Liver (tissue), 9 donors: ENCODE results near the gene SLC26A1. TPM values are rescaled to one million over a fixed set of nuclear protein-coding genes. Genes with fewer than 3 reads are reported as not detected.

ENCODE experiments used
- DNase-seq: peaks from one replicate; pipeline ENCODE4 v3.0.0-alpha.2; 2017; ENCODE audit warnings: low spot score
- H3K27ac ChIP-seq, 2 donors: one replicate each; pipeline ENCODE4 v1.7.0; 2013; ENCODE audit warnings: inconsistent platforms in 2 of 2, low read length in 2 of 2, control low read depth in 1 of 2, low read depth in 1 of 2, mild to moderate bottlenecking in 1 of 2
- H3K27me3 ChIP-seq, 4 donors: one replicate each; pipeline versions ENCODE4 v1.6.1 to v1.7.0; 2013; ENCODE audit warnings: low read length in 3 of 4, inconsistent platforms in 1 of 4, mild to moderate bottlenecking in 1 of 4, moderate library complexity in 1 of 4; ENCODE audit not compliant: control insufficient read depth in 4 of 4, insufficient read depth in 4 of 4
- H3K36me3 ChIP-seq, 4 donors: one replicate each; pipeline versions ENCODE4 v1.6.1 to v1.7.0; 2013; ENCODE audit warnings: low read length in 3 of 4, mild to moderate bottlenecking in 3 of 4, low read depth in 1 of 4, moderate library complexity in 1 of 4; ENCODE audit not compliant: control insufficient read depth in 4 of 4, insufficient read depth in 3 of 4
- H3K4me1 ChIP-seq, 4 donors: one replicate each; pipeline versions ENCODE4 v1.6.1 to v1.7.0; 2013; ENCODE audit warnings: low read length in 3 of 4, mild to moderate bottlenecking in 3 of 4, moderate library complexity in 1 of 4; ENCODE audit not compliant: control insufficient read depth in 4 of 4, insufficient read depth in 4 of 4
- H3K4me3 ChIP-seq, 3 donors: one replicate each; pipeline versions ENCODE4 v1.6.1 to v1.7.0; 2013; ENCODE audit warnings: low read length in 3 of 3, control low read depth in 1 of 3, low read depth in 1 of 3, mild to moderate bottlenecking in 1 of 3
- H3K9ac ChIP-seq, 2 donors: one replicate each; pipeline ENCODE4 v1.7.0; 2013; ENCODE audit warnings: low read length in 2 of 2, mild to moderate bottlenecking in 2 of 2, moderate library complexity in 2 of 2, control low read depth in 1 of 2, low read depth in 1 of 2
- H3K9me3 ChIP-seq, 4 donors: one replicate each; pipeline versions ENCODE4 v1.6.1 to v1.7.0; 2013; ENCODE audit warnings: low read length in 3 of 4; ENCODE audit not compliant: control insufficient read depth in 4 of 4
- CTCF ChIP-seq: fragments of 150-350 bp; IDR thresholded peaks from 2 replicates; pipeline ENCODE4 v1.5.1; 2017; ENCODE audit warnings: improper control_type of control experiment, low read depth, low read length; ENCODE audit not compliant: missing input control
- EGR1 ChIP-seq, 2 donors: IDR thresholded peaks; 2 replicates each; pipeline ENCODE4 v1.6.1; 2016 to 2018; ENCODE audit warnings: antibody characterized with exemption in 2 of 2, low read depth in 2 of 2
- FOXA1 ChIP-seq: IDR thresholded peaks from 2 replicates; pipeline ENCODE4 v1.6.1; 2016; ENCODE audit warnings: antibody characterized with exemption
- FOXA2 ChIP-seq: IDR thresholded peaks from 2 replicates; pipeline ENCODE4 v1.6.1; 2016; ENCODE audit warnings: antibody characterized with exemption
- GABPA ChIP-seq, 2 donors: IDR thresholded peaks in 1 of 2; conservative IDR thresholded peaks in 1 of 2; 2 replicates each; pipeline ENCODE4 v1.6.1; 2016; ENCODE audit warnings: antibody characterized with exemption in 2 of 2, mild to moderate bottlenecking in 1 of 2, moderate library complexity in 1 of 2
- HNF4A ChIP-seq, 2 donors: conservative IDR thresholded peaks; 2 replicates each; pipeline ENCODE4 v1.6.1; 2016; ENCODE audit warnings: antibody characterized with exemption in 2 of 2, mild to moderate bottlenecking in 2 of 2
- HNF4G ChIP-seq: IDR thresholded peaks from 2 replicates; pipeline ENCODE4 v1.6.1; 2016; ENCODE audit warnings: antibody characterized with exemption
- JUND ChIP-seq, 2 donors: IDR thresholded peaks; 2 replicates each; pipeline ENCODE4 v1.6.1; 2016; ENCODE audit warnings: antibody characterized with exemption in 2 of 2
- NR2F2 ChIP-seq: IDR thresholded peaks from 2 replicates; pipeline ENCODE4 v1.6.1; 2016; ENCODE audit warnings: antibody characterized with exemption
- RAD21 ChIP-seq, 2 donors: IDR thresholded peaks; 2 replicates each; pipeline ENCODE4 v1.6.1; 2016; ENCODE audit warnings: antibody characterized with exemption in 2 of 2, mild to moderate bottlenecking in 2 of 2
- REST ChIP-seq: IDR thresholded peaks from 2 replicates; pipeline ENCODE4 v1.6.1; 2016; ENCODE audit warnings: antibody characterized with exemption, mild to moderate bottlenecking
- RXRA ChIP-seq, 2 donors: IDR thresholded peaks; 2 replicates each; pipeline ENCODE4 v1.6.1; 2017 to 2018; ENCODE audit warnings: antibody characterized with exemption in 2 of 2, mild to moderate bottlenecking in 1 of 2
- SP1 ChIP-seq: IDR thresholded peaks from 2 replicates; pipeline ENCODE4 v1.6.1; 2018; ENCODE audit warnings: antibody characterized with exemption, mild to moderate bottlenecking
- TAF1 ChIP-seq: conservative IDR thresholded peaks from 2 replicates; pipeline ENCODE4 v1.6.1; 2016; ENCODE audit warnings: antibody characterized with exemption, mild to moderate bottlenecking
- YY1 ChIP-seq: IDR thresholded peaks from 2 replicates; pipeline ENCODE4 v1.6.1; 2016; ENCODE audit warnings: antibody characterized with exemption, mild to moderate bottlenecking
- ZBTB33 ChIP-seq: IDR thresholded peaks from 2 replicates; pipeline ENCODE4 v1.6.1; 2016; ENCODE audit warnings: antibody characterized with exemption
- WGBS: extraction: QIAGEN DNeasy Blood & Tissue Kit; methylation state at CpG from one replicate; pipeline ENCODE4 v1.1.7; 2013; 5-methylcytosine and 5-hydroxymethylcytosine counted together
- polyA plus RNA-seq, 2 donors: library from polyadenylated mRNA; stranded (reverse) in 1 of 2; unstranded in 1 of 2; fragments of 200-250 nt in 1 of 2; fragments of >200 nt in 1 of 2; fragmentation: Nextera tagmentation in 1 of 2; extraction: Ambion mirVana in 1 of 2; gene quantifications; one replicate each; pipeline versions ENCODE4 v1.2.1 to v1.2.3, GENCODE V29; 2013 to 2015
- total RNA-seq, 2 donors: library from RNA; depleted of rRNA; stranded (reverse); fragments of >200 nt; gene quantifications; one replicate each; pipeline ENCODE4 v1.2.3, GENCODE V29; 2014
- TF ChIP-seq, protein P1 (sequence below): IDR thresholded peaks from 2 replicates; pipeline ENCODE4 v1.6.1; 2016; ENCODE audit warnings: antibody characterized with exemption
- TF ChIP-seq, protein P2 (sequence below): IDR thresholded peaks from 2 replicates; pipeline ENCODE4 v1.6.1; 2016; ENCODE audit warnings: antibody characterized with exemption
- donor health status: healthy.
- donor health status: healthy.
- donor health status: healthy.
- donor health status: healthy.
- donor health status: healthy.

Gene SLC26A1
- total and polyA plus RNA-seq, 4 donors = 5.1 to 41.0 (median 26.3) TPM

- Histone ChIP-seq H3K9me3 (no peaks in the 10 kb centered on the region), H3K27ac (peak overlapping the region; percentile 92 to 99), H3K36me3 (peaks cover 0 to 8% (median 4%) of the 10 kb centered on the region in 4 donors), H3K4me1 (peaks cover 9 to 45% (median 29%) of the 10 kb centered on the region in 4 donors), H3K9ac (peak overlapping the region; percentile 24 to 99), H3K4me3 (peak overlapping the region; percentile 53 to 77 (median 60)), H3K27me3 (no peaks in the 10 kb centered on the region)
- TF ChIP-seq HNF4A (conservative IDR thresholded peaks at IDR 0.05) = peak; percentile 95
- TF ChIP-seq, protein P1, sequence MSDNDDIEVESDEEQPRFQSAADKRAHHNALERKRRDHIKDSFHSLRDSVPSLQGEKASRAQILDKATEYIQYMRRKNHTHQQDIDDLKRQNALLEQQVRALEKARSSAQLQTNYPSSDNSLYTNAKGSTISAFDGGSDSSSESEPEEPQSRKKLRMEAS = peak; percentile 90
- TF ChIP-seq FOXA2 = peak; percentile 71
- TF ChIP-seq REST = peak; percentile 85
- no peak for TF ChIP-seq CTCF
- TF ChIP-seq NR2F2 = peak; percentile 97
- TF ChIP-seq FOXA1 = no peak
- peak; percentile 88 for TF ChIP-seq ZBTB33
- TF ChIP-seq YY1 = peak; percentile 90
- peak in 1 of 2 donors; percentile 49 for TF ChIP-seq EGR1 (IDR thresholded peaks at IDR 0.05; ENCODE audit: low read depth in 2 of 2)
- TF ChIP-seq TAF1 = peak; percentile 90
- TF ChIP-seq RXRA (IDR thresholded peaks at IDR 0.05) = peak; percentile 88 to 92
- TF ChIP-seq JUND (IDR thresholded peaks at IDR 0.05) = peak; percentile 33 to 50
- TF ChIP-seq RAD21 (IDR thresholded peaks at IDR 0.05) = peak in 1 of 2 donors; percentile 59
- peak in 1 of 2 donors; percentile 72 for TF ChIP-seq GABPA (IDR thresholded peaks at IDR 0.05 in 1 of 2, conservative IDR thresholded peaks at IDR 0.05 in 1 of 2)
- TF ChIP-seq HNF4G = peak; percentile 94
- peak; percentile 99 for TF ChIP-seq SP1
- TF ChIP-seq, protein P2, sequence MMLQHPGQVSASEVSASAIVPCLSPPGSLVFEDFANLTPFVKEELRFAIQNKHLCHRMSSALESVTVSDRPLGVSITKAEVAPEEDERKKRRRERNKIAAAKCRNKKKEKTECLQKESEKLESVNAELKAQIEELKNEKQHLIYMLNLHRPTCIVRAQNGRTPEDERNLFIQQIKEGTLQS = no peak
- peak; percentile 75 for DNase-seq
- WGBS = 21% methylated on average over 25 of the region's 25 CpGs
Observed at GRCh38 chr4:992297-993110, 700 bp downstream of the SLC26A1 start.
